Activated T-helper 1 cell treated with anti-CD3 and anti-CD28 coated beads, Interleukin-2, amount 50 U/mL, for 16 hours (primary cell): Measurements from ENCODE around the gene FAM53A.

Experiments used
- DNase-seq, 2 donors: peaks; one replicate each; pipeline ENCODE4 v3.0.0-alpha.2; 2020; ENCODE audit warnings: low read depth in 1 of 2, low spot score in 1 of 2

Gene FAM53A

DNA sequence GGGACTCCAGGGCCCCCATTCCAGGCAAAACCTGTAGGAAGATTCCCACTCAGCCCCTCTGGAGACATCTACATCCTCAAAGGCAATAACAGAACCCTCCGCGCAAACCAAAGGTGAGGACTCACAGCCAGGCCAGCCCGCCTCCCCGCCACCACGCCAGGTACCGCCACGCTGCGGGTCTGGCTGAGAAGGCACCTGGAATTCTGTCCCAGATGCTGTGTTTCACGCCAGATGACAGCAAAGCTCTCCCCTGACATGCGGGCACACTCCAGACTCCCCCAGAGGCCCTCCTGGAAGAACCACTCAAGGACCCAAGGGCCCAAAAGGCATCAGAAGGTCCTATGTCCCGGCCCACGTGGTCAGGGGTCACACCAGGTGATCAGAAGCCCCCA lies 59.6 kb downstream of the FAM53A start:
- DNase-seq: no peak

DNA sequence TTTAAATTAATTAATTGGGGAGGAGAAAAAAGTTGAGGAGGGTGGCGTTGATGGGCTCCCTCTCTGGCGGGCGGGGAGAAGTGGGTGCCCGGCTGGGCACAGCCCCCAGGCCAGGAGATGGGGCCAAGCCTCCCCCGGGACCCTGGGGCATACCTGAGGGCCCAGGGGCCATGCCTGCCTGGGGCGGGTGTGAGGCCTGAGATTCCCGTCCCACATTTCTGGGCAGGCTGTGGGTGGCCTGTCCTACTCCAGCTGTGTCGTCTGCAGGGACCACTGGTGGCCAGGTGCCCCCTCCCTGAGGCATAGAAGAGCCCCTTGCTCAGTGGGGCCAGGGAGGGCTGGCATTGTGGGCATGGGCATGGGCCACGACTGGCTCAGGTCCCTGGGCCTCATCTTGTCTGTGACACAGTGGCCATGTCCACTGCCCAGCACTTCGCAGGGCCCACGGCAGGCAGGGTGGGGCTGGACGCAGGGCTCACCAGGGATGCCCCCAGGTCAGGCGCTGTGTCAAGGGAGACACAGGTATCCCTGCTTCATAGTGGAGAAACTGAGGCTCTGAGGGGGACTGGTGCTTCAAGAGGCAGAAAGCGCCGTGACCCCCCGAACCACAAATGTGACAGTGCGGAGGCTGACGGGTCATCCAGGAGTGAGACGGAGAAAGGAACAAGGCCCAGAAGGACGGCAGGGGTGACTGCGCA lies 60.1 kb downstream of the FAM53A start:
- DNase-seq: no peak

DNA sequence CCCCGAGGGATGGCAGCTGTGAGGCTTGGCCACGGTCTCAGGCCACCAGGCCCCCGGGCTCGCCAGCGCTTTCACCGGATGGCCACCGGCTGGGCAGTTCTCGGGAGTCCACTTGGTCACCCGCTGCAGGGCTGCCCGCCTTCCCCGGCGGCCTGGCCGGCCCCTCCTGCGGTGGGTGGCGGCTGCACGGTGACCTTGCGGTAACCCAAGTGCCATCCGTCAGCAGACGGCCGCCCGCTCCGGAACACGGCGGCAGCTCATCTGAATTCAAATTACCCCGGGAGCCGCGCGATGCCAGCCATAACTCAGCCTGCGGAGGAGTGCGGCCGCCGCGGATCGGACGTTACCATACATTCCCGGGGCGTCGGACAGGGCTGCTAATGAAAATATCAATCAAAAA lies 60.7 kb downstream of the FAM53A start:
- no peak for DNase-seq

DNA sequence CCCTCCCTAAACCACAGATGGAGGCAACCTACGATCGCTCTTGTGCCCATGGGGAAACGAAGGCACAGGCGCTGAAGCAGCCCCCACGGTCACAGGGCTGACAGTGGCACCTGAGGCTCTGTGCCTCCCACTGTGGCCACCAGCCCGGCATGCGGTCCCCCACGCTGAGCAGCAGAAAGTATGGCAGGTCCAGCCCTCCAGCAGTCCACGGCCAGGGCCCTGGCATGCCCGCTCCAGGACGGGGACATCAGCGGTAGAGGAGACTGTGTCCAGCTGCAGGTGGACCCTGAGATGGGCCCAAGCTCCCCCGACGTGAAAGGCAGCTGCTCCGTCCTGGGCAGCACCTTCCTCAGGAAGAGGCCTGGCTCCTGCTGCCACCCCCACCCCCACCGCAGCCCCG lies 61.2 kb downstream of the FAM53A start:
- DNase-seq: no peak

DNA sequence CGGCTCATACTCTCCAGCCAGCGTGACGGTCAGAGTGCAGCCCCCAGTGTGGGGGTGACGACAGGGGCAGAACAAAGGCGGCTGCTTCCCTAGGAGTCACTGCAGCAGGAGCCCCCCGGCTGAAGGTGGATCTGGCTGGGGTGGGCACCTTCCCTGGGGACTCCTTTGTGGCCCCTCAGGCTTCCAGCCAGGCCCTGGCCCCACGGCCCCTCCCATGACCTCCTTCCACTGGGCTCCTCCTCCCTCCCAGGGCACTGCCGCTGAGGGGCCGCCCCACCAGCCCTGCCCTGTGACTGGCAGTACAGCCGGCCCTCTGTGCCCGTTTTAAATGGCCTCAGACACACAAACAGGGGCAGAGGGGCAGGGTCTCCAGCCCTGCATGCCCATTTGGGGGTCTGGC lies 61.9 kb downstream of the FAM53A start:
- DNase-seq: no peak

DNA sequence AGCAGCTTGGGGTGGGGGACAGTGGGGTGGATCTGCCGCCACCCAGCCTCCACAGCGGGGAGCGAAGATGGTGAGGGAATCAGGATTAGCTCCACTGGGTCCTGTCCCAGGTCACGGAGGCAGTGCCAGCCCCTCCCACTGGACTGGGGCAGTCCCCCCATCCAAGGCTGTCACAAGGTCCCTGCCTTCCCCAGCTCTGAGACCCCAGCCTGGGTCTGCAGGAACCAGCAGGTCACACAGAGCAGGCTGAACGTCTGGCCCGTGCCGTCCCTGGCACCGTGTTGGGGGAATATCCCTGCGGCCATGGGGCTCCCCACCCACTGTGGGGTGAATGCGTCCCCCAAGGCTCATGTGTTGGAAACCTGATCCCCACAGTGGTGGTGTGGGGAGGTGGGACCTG lies 62.6 kb downstream of the FAM53A start:
- DNase-seq: no peak

DNA sequence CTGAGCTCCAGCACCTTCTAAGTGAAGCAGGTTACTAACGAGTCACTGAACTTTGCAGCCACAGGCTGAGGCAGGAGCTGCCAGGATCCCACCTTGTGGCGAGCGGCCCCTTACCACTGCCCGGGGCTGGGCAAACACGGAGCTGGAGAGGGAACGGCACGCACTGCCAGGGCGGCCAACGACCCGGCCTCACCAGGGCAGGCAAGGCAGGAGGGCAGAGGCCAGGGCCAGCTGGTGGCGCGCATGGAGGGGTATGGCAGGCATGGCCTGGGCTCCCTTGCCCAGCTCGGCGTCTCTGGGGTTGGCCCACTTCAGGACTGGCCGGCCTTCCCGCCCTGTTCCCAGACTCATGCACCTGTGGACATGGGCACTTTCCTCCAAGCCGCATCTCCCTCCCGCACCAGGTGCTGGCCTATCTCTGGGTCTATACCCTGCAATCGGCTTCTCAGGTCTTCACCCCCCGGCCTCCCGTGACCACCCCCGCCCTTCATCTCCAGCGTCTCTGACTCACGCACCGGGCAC lies 64.9 kb downstream of the FAM53A start:
- DNase-seq: no peak

DNA sequence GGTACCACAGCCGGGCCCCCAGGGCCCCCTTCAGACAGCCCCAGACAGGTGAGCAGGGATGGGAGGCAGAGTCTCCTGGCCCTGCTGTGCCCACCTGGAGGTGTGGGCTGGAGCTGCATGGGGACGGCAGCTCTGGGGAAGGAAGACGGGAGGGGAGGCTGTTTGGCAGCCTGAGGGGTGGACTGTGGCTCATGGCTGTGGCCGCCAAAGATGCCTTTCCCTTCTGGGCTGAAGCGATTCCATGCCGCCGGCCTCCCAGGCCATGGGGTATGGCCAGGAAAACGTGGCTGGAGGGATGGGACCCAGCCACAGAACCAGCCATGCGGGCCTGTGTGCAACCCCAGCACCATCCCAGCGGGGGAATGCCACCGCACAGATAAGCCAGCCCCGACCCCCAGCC lies 65.7 kb downstream of the FAM53A start:
- DNase-seq: no peak

DNA sequence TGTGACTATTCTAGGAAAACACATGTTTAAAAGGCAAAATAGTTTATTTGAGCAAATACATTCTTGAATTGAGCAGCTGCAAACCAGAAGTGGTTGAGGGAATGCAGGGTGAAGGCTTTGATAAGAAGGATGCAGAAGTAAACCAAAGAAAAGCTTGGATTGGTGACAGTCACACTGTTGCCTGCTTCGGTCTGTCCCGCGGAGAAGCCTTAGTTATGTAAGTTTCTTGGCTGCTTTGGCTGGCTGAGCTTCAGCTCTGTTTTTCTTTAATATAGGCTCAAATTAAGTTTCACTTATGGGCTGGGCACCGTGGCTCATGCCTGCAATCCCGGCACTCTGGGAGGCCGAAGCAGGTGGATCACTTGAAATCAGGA lies 67.6 kb downstream of the FAM53A start:
- no peak for DNase-seq

DNA sequence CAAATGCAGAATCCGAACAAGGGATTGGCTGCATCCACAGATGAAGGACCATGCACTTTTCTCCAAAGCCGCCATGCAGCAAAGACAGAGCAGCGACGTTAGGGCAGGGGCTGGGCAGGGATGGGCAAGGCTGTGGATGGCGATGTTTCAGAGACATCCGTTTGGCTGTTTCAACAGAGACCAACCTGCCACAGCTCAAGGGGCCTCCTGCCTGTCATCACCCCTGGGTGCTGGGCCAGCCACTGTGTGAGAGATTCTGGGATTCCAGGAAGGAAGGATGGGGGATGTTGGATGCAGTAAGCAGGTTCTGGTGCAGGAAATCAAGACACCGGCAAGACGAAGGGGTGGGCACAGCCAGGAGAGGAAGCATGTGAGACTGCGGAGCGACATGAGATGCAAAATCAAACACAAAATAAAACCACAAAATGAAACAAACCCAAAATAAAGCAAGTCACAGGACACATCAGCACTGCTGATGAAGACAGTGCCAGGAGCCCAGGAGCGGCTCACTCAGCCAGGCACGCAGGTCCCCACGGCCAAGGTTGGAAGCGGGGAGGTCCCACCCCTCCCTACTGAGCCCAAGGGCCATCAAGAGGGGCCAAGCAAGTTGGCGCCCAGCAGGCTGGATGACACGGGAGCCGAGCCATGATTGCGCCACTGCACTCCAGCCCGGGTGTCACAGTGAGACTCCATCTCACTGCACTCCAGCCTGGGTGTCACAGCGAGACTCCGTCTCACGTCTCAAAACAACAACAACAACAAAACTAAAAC lies 68.1 kb downstream of the FAM53A start:
- no peak for DNase-seq

DNA sequence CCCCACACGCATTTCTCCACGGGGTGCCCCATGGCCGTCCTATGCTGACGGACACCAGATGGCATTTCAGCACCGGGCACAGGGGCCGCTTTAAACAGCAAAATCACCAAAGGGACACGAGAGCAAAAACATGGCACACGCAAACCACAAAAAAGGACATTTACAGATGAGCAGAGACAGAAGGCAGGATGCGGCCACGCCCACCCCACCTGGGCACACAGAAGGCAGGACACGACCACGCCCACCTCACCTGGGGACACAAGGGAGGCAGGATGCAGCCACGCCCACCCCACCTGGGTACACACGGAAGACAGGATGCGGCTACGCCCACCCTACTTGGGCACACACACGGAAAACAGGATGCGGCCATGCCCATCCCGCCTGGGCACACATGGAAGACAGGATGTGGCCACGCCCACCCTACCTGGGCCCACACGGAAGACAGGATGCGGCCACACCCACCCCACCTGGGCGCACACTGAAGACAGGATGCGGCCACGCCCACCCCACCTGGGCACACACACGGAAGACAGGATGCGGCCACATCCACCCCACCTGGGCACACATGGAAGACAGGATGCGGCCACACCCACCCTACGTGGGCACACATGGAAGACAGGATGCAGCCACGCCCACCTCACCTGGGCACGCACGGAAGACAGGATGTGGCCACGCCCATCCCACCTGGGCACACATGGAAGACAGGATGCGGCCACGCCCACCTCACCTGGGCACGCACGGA lies 69.1 kb downstream of the FAM53A start:
- DNase-seq: no peak

DNA sequence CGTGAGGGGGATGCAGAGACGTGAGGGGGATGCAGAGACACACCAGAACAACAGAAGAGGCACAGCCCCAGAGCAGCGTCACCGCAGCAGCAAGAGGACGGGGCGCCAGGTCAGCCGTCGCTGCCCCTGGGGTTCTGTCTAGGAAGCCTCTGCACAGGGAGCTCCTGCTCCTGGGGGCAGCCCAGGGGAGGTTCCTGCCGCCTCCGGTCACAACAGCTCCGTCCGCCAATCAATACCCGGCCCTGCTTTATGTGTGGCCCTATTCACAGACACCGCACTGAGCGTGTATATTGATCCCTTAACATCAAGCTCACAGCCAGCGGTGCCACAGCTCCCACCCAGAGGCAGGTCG lies 69.6 kb downstream of the FAM53A start:
- no peak for DNase-seq

DNA sequence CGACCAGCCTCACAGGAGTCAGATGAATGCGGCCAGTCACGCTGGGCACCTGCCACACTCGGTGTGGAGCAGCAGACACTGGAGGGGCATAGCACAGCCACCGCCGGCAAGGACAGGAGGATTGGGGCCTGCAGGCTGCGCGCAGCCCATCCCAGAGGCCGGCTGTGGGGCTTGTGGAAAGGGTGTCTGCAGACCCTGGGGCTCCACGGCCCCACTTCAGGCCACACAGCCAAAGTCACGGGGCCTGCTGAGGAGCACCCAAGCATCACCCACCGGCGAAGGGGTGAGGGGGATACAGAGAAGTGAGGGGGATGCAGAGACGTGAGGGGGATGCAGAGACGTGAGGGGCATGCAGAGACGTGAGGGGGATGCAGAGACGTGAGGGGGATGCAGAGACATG lies 70.1 kb downstream of the FAM53A start:
- no peak for DNase-seq

DNA sequence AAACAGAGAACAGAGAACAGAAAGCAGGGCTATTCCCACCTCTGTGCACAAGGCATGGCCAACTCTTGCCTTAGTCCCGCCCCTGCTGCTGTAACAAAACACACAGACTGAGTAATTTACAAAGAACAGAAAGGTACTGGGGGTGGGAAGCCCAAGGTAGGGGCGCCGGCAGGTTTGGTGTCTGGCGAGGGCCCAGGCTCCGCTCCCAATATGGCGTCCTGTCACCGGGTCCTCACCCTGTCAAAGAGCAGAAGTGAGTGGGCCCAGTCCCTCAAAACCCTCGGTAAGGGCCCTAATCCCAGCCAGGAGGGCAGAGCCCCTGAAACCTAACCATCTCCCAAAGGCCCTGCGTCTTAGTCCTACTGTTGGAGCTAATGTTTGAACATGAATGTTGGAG lies 71.0 kb downstream of the FAM53A start:
- no peak for DNase-seq

DNA sequence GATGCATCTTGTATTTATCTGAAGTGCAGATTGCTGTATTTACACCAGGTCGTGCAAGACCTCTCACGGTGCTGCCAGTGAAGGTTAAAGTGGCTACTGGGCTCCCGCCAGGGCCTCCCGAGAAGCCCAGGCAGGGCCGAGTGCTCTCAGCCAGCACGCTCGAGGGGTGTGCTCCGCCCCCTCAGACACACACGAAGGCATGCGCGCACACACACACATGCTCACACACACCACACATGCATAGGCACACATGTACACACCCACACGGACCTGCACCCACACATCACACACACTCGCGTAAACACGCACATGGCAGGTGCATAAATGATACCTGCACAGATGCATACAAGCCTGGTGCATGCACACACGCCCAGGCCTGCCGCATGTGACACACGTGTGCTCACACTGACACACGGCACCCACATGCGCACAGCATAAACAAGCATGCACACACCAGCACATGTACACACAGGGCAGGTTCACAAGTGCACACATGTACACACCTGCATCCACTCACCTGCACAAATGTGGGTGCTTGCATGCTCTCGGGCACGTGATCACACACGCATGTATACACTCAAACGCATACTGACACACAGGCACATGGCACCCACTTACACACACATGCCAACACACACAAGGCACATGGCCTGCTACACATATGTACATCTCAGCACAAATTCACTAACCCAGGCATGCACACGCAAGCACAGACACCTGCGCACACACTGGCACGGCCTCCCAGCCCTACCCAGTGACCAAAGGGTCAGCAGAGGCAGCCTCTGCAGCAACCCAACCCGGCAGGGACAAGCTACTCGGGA lies 71.6 kb downstream of the FAM53A start:
- DNase-seq: no peak

DNA sequence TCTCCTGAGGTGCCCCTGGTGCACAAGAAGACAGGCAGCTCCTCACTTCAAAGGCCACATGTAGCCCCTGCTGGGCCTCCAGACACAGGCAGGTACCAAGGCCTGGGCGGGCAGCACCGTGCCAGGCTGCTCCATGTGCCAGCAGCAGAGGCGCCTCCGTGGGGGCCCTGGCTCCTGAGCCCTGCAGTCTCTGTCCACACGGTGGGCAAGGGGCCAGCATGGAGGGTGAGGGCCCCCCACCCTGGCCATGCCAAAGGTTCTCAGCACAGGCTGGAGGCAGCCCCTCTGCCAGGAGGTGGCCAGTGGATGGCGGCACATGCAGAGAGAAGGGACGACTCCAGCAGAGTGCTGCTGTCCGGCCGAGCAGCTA lies 72.6 kb downstream of the FAM53A start:
- DNase-seq: no peak

DNA sequence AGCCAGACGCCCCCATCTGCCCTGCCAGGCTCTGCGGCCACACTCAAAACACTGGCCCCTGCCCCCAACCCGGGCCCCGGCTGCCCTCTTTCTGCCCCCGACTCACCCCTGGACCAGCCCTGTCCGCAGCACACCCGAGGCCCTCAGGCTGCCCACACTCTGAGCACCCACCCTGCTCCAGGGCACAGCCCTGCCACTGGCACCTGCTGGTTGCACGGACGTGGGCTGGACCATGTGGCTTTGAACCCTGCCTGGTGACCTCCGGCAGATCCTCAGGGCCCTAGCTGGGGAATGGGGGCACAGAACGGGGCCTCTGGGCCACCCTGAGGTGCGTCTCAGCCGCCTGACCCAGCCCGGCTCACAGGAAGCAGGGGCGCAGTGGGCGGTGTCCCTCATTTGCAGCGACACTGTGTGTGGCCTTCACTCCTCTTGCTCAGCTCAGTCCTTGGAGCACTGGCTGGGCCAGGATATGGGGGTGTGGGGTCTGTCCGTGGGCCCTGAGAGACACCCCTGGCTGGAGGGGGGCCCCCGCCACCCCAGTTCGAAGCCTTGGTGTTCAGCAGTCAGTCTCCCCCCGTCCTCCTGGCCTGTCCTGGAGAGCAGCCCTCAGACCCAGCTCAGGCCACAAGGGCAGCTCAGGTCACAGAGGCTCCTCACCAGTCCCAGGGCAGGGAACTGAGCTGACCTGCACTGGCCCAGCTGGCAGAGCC lies 73.2 kb downstream of the FAM53A start:
- DNase-seq: no peak

DNA sequence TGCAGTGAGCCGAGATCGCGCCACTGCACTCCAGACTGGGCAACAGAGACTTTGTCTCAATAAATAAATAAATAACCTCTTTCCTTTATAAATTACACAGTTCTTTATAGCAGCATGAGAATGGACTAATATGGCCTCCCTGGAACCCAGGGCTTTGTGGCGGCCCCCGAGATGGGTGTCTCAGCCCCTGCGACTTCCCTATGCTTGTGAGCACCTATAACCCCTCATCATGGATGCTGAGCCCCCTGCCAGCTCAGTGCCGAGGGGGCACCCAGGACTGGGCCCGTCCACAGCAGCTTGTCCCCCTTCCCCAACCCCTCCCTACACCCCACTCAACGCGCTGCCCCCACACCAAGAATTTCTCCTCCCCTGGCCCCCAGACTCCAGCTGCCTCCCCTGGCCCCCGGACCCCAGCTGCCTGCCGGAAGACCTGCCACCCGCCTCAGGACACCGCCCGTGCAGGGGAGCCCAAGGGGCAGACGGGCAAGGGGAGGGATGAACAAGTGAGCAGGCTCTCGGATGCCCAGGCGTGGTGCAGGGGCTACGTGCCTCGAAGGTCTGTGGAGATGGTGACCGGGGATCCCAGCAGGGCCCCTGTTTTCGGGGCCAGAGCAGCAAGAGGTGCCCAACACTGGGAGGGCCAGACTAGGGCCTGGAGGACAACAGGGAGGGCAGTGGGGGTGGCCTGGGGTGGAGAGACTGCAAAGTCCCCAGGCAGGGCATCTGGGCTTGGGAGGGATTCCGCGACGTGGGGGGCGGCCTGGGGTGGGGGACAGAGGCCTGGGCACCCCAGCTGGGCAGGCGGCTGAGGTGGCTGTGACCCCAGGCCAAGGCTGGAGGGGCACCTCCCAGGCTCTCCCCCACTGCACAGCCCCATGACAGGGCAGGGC lies 74.0 kb downstream of the FAM53A start:
- no peak for DNase-seq

DNA sequence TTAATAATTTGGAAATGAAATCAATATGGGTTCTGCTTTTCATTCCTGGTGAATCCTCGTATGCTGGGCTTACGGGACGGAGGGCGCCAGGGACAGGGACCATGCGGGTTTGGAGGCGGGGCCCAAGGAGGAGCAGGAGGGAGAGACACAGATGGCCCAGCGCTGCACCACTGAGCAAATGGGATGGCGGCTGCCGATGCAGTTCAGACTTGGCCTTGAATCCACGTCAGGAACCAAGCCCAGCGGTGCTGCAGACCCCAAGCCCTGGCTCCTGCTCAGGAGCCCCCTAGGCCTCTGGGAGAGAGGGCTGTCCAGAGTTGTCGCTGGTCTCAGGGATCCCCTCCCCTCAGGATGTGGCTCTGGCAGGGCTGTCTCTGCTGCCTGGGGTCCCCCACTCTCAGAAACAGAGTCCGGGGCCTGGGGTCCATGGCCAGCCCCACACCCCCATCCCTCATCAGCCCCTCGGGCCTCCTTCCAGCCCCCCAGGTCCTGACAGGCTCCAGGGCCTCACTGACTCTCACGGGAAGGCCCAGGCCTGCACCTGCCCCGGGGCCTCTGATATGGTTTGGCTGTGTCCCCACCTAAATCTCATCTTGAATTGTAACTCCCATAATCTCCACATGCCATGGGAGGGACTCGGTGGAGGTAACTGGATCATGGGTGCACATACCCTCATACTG lies 75.2 kb downstream of the FAM53A start:
- DNase-seq: no peak
